GM12878 (cell line): ENCODE results near the gene INSYN2B. TPM values are rescaled to one million over a fixed set of nuclear protein-coding genes. Genes with fewer than 3 reads are reported as not detected.

ENCODE experiments used
- ATAC-seq: fragments of 200-7000 bp; cut with Tn5 transposase; 3 replicates; pipeline ENCODE4 v1.9.1; 2020; ENCODE audit warnings: mild to moderate bottlenecking, moderate library complexity
- BruUV-seq: library from RNA; stranded (reverse); fragments of 400-500 nt; replicated peaks from 2 replicates; lab custom pipeline; 2021; lab: Mats Ljungman, UMichigan
- CTCF ChIA-PET: fragments of 300-600 bp; sonication (Branson Sonifier 250); formaldehyde crosslinking; extraction: SDS; loops from one replicate; lab custom pipeline; 2021; ENCODE audit warnings: inconsistent platforms; lab: Yijun Ruan, JAX
- POLR2A ChIA-PET: fragments of 350-600 bp; formaldehyde crosslinking; extraction: SDS; loops from one replicate; lab custom pipeline; 2021; ENCODE audit warnings: inconsistent platforms; lab: Charles Lee
- RAD21 ChIA-PET: fragments of 300-600 bp; sonication (Branson Sonifier 250); formaldehyde crosslinking; loops from one replicate; lab custom pipeline; 2023; ENCODE audit warnings: antibody characterized with exemption; ENCODE audit not compliant: unreplicated experiment; lab: Charles Lee
- SMC1A ChIA-PET: fragments of 300-600 bp; sonication (Branson Sonifier 250); formaldehyde crosslinking; loops from one replicate; lab custom pipeline; 2023; ENCODE audit not compliant: unreplicated experiment, uncharacterized antibody; lab: Charles Lee
- DNase-seq: peaks from one replicate; pipeline ENCODE4 v3.0.0-alpha.2; 2011; ENCODE audit warnings: low read depth, low spot score
- FAIRE-seq: peaks from 3 replicates; lab custom pipeline; 2011; peaks lifted over from hg19 to GRCh38; lab: Jason Lieb, UNC
- H2AFZ ChIP-seq: 2 replicates; pipeline ENCODE4 v1.6.0; 2011; ENCODE audit warnings: low read depth, low read length, control low read depth; ENCODE audit not compliant: control insufficient read depth
- H3K27ac ChIP-seq: 2 replicates; pipeline ENCODE4 v1.5.1; 2011; ENCODE audit warnings: control low read depth; ENCODE audit not compliant: control insufficient read depth, insufficient read depth
- H3K27me3 ChIP-seq, 2 experiments: replicated peaks in 1 of 2; 2 replicates each; pipeline versions ENCODE4 v1.6.0 to v1.6.1; 2011; ENCODE audit warnings: low read length in 1 of 2; ENCODE audit not compliant: control insufficient read depth in 2 of 2, insufficient read depth in 2 of 2
- H3K36me3 ChIP-seq, 2 experiments: 2 replicates each; pipeline ENCODE4 v1.5.1; 2011; ENCODE audit warnings: low read length in 1 of 2; ENCODE audit not compliant: control insufficient read depth in 2 of 2, insufficient read depth in 2 of 2
- H3K4me1 ChIP-seq: 2 replicates; pipeline ENCODE4 v1.6.1; 2011; ENCODE audit warnings: mild to moderate bottlenecking, low read length, moderate library complexity, mixed read lengths; ENCODE audit not compliant: control insufficient read depth, insufficient read depth
- H3K4me2 ChIP-seq: 2 replicates; pipeline ENCODE4 v1.6.0; 2011; ENCODE audit warnings: control low read depth; ENCODE audit not compliant: control insufficient read depth, insufficient read depth
- H3K4me3 ChIP-seq: fragments of 200-600 bp; sonication (generic); 2 replicates; pipeline ENCODE4 v1.5.1; 2016
- H3K79me2 ChIP-seq: 2 replicates; pipeline ENCODE4 v1.6.0; 2011; ENCODE audit warnings: low read length; ENCODE audit not compliant: control insufficient read depth, insufficient read depth
- H3K9ac ChIP-seq: 2 replicates; pipeline ENCODE4 v1.8.0; 2011; ENCODE audit warnings: low read length, control low read depth, mixed read lengths; ENCODE audit not compliant: control insufficient read depth, insufficient read depth
- H3K9me3 ChIP-seq: replicated peaks from 3 replicates; pipeline ENCODE4 v1.5.1; 2011; ENCODE audit warnings: mild to moderate bottlenecking, low read length; ENCODE audit not compliant: control insufficient read depth, insufficient read depth
- H4K20me1 ChIP-seq: 2 replicates; pipeline ENCODE4 v1.6.0; 2011; ENCODE audit not compliant: control insufficient read depth, insufficient read depth
- ATF7 ChIP-seq: fragments of 450-650 bp; IDR thresholded peaks from 2 replicates; pipeline ENCODE4 v1.6.1; 2016; ENCODE audit warnings: low read depth, mild to moderate bottlenecking
- CBX3 ChIP-seq: fragments of 200-600 bp; sonication (generic); IDR thresholded peaks from 2 replicates; pipeline ENCODE4 v1.6.1; 2016; ENCODE audit warnings: low read depth, borderline replicate concordance
- ELK1 ChIP-seq: IDR thresholded peaks from 2 replicates; pipeline ENCODE4 v1.6.1; 2012; ENCODE audit warnings: low read depth, low read length, improper control_type of control experiment
- PRDM15 ChIP-seq: fragments of 450-650 bp; formaldehyde crosslinking; IDR thresholded peaks from 2 replicates; pipeline ENCODE4 v1.4.0; 2020; ENCODE audit warnings: mild to moderate bottlenecking, moderate library complexity
- RAD21 ChIP-seq: IDR thresholded peaks from 2 replicates; pipeline ENCODE4 v1.6.1; 2011; ENCODE audit warnings: mild to moderate bottlenecking, low read depth, low read length, moderate library complexity; ENCODE audit not compliant: insufficient read depth
- RBBP5 ChIP-seq: fragments of 200-600 bp; sonication (generic); conservative IDR thresholded peaks from 2 replicates; pipeline ENCODE4 v1.6.1; 2016
- RELB ChIP-seq: fragments of 450-650 bp; IDR thresholded peaks from 2 replicates; pipeline ENCODE4 v1.6.1; 2017; ENCODE audit warnings: low read depth, mild to moderate bottlenecking, moderate library complexity
- SREBF2 ChIP-seq: IDR thresholded peaks from 2 replicates; pipeline ENCODE4 v1.6.1; 2012; ENCODE audit warnings: mild to moderate bottlenecking, low read length
- TBL1XR1 ChIP-seq: IDR thresholded peaks from 2 replicates; pipeline ENCODE4 v1.6.1; 2012; ENCODE audit warnings: low read depth, low read length, improper control_type of control experiment
- YY1 ChIP-seq: IDR thresholded peaks from 2 replicates; pipeline ENCODE4 v1.6.1; 2011; ENCODE audit warnings: low read depth, mild to moderate bottlenecking, low read length
- WGBS: methylation state at CpG from one replicate; pipeline ENCODE4 v1.1.6; 2016; ENCODE audit warnings: low lambda C conversion rate; ENCODE audit not compliant: insufficient replicate concordance, insufficient coverage; ENCODE audit errors: missing lambda C conversion rate; 5-methylcytosine and 5-hydroxymethylcytosine counted together
- in situ Hi-C: fragments of 300-500 bp; cut with MboI; formaldehyde crosslinking; loops from 9 replicates; pipeline ENCODE4 v1.14.3; 2018; ENCODE audit warnings: mixed read lengths
- intact Hi-C: fragments of 100-400 bp; cut with micrococcal nuclease; formaldehyde crosslinking; loops from one replicate; pipeline ENCODE4 v1.14.2; 2022; ENCODE audit not compliant: unreplicated experiment
- polyA plus RNA-seq, 11 experiments: library from polyadenylated mRNA; depleted of rRNA in 4 of 11; unstranded in 6 of 11; stranded (reverse) in 5 of 11; fragments of >200 nt; fragmentation: Nextera tagmentation in 4 of 11; fragmentation: Illumina TruSeq in 1 of 11; extraction: Ambion mirVana in 4 of 11; extraction: Trizol in 1 of 11; gene quantifications; 1 replicate in 1 of 11; 2 replicates in 10 of 11; pipeline versions ENCODE4 v1.2.1 to v1.2.3, GENCODE V29; 2011 to 2016; ENCODE audit warnings: inconsistent platforms in 2 of 11, missing spikeins in 2 of 11, low read depth in 1 of 11
- total RNA-seq, 4 experiments: library from RNA; depleted of rRNA in 3 of 4; stranded (reverse); fragments of >200 nt in 3 of 4; fragmentation: Illumina TruSeq in 1 of 4; extraction: Trizol in 1 of 4; gene quantifications; 2 replicates each; pipeline versions ENCODE4 v1.2.1 to v1.2.3, GENCODE V29; 2013 to 2021

Gene INSYN2B
- total and polyA plus RNA-seq, 10 of the 15 experiments (the other 5 are each of a cell fraction or from before 2014, with no cell fraction given): 0.05 to 0.27 (median 0.13) TPM; not detected in 7

GRCh38 chr5:169934990-169935389 lies 45.3 kb downstream of the INSYN2B start:
- intact Hi-C loops: no loop called here
- TF ChIP-seq SREBF2: no peak
- no peak for TF ChIP-seq RBBP5
- no peak for TF ChIP-seq RAD21
- TF ChIP-seq, all 136 proteins: peak for 0
- ChIA-PET RAD21 (interaction anchor here (0.8 kb wide), 1 partner anchor 129 kb away, joined by 3 read pairs; no protein-coding TSS in a partner anchor), SMC1A (interaction anchor here (1.0 to 1.2 kb wide), 3 partner anchors 11 to 30 kb away, joined by 3 to 8 read pairs (median 5); no protein-coding TSS in a partner anchor), POLR2A (interaction anchor here (0.5 to 1.1 kb wide), 3 partner anchors 17 to 130 kb away, joined by 3 read pairs; no protein-coding TSS in a partner anchor), CTCF (no interaction called here)
- Histone ChIP-seq H3K9ac (no peak overlapping the region), H3K4me1 (peaks cover 4% of the 10 kb centered on the region; the same call in 1 of the 2 replicates), H3K27me3 (no peaks in the 10 kb centered on the region), H2AFZ (no peak overlapping the region), H3K79me2 (no peaks in the 10 kb centered on the region), H4K20me1 (no peaks in the 10 kb centered on the region), H3K4me2 (no peak overlapping the region), H3K36me3 (peaks cover 5 to 12% of the 10 kb centered on the region in 2 experiments), H3K4me3 (no peak overlapping the region), H3K9me3 (no peaks in the 10 kb centered on the region), H3K27ac (no peak overlapping the region)
- FAIRE-seq (peak; percentile 41), DNase-seq (no peak), ATAC-seq (no peak)
- in situ Hi-C loops: no loop called here
- WGBS: 83% methylated on average over 7 of the region's 7 CpGs
- BruUV-seq: no TSS peak

- in situ Hi-C loops (no loop called here), intact Hi-C loops (no loop called here)
- Histone ChIP-seq H2AFZ (no peak overlapping the region), H3K4me2 (no peak overlapping the region), H3K4me1 (peaks cover 4% of the 10 kb centered on the region; the same call in 1 of the 2 replicates), H3K9ac (no peak overlapping the region), H3K36me3 (peaks cover 5 to 12% of the 10 kb centered on the region in 2 experiments), H3K4me3 (no peak overlapping the region), H3K27me3 (no peaks in the 10 kb centered on the region), H3K27ac (no peak overlapping the region), H3K79me2 (no peaks in the 10 kb centered on the region), H4K20me1 (no peaks in the 10 kb centered on the region), H3K9me3 (no peaks in the 10 kb centered on the region)
- POLR2A ChIA-PET: no interaction called here
- CTCF ChIA-PET: no interaction called here
- DNase-seq: no peak
- ATAC-seq: no peak
- 88% methylated on average over 7 of the region's 7 CpGs for WGBS
- FAIRE-seq: no peak
- BruUV-seq: no TSS peak
- RAD21 ChIA-PET: no interaction called here
- SMC1A ChIA-PET: interaction anchor here (0.7 to 0.8 kb wide), 2 partner anchors 9 to 171 kb away, joined by 3 to 4 read pairs; no protein-coding TSS in a partner anchor
- no peak for TF ChIP-seq YY1
- TF ChIP-seq TBL1XR1: no peak
- TF ChIP-seq ELK1: no peak
- TF ChIP-seq RELB: no peak
- no peak for TF ChIP-seq CBX3
- no peak for TF ChIP-seq ATF7
- no peak for TF ChIP-seq PRDM15 (CRISPR knock-in tag)
These were observed 46.7 kb downstream of the INSYN2B start for GRCh38 chr5:169933616-169934015.
